ENCODE measurements around the gene GP1BB.
"Not testable (repeated sequence)": the region's sequence is repeated elsewhere in the genome, so short reads cannot be mapped to it uniquely, and the experiment has no call there.

GP1BB gene

DNA sequence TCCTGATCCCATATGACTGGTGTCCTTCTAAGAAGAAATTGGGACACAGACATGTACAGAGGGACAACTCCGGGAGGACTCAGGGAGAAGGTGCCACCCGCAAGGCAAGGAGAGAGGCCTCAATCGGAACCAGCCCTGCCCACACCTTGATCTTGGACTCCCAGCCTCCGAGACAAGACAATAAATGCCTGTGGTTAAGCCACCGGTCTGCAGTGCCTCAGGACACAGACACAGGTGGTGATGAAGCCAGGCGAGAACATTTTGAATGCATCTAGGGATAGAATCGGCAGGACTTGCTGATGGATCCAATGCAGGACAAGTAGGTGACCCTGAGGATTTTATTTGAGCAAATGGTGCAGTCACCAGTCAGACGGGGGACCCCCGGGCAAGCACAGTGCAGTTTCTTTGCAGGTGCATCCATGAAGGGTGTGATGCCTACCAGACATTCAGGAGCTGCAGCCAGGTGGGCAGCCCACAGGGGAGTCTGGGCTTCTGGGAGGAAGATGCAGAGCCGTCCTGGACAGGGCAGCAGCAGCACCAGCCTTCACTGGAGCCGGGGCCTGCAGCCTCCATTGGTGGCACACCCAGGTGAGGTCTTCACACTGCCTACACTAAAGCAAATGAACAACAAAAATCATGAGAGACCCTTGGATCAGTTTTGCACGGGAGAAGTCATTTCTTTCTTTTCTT is 29.2 kb upstream of the GP1BB start:
- no peak for DNase-seq

DNA sequence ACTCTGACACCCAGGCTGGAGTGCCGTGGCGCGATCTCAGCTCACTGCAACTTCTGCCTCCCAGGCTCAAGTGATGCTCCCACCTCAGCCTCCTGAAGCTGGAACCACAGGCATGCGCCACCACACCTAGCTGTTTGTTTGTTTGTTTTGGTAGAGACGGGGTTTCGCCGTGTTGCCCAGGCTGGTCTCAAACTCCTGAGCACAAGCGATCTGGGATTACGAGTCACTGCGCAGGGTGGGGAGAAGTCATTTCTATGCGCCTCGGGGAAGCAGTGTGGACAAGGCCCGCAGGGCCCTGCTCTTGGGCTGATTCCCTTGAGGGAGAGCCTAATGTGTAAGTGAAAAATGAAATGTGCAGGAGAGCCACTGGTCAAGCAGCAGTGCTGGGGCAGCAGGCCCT is 28.6 kb upstream of the GP1BB start:
- no peak for DNase-seq

- no peak for DNase-seq
Observed at GRCh38 chr22:19696504-19697276, 26.6 kb upstream of the GP1BB start.

DNA sequence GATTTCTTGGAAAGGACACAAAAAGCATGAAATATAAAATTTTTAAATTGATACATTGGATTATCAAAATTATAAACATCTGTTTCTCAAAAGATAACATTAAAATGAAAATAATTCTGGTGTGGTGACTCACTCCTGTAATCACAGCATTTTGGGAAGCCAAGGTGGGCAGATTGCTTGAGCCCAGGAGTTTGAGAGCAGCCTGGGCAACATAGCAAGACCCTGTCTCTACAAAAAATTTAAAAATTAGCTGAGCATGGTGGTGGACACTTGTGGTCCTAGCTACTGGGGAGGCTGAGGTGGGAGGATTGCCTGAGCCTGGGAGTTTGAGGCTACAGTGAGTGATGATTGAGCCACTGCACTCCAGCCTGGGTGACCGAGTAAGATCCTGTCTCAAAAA is 25.5 kb upstream of the GP1BB start:
- DNase-seq, result not testable (repeated sequence)

DNA sequence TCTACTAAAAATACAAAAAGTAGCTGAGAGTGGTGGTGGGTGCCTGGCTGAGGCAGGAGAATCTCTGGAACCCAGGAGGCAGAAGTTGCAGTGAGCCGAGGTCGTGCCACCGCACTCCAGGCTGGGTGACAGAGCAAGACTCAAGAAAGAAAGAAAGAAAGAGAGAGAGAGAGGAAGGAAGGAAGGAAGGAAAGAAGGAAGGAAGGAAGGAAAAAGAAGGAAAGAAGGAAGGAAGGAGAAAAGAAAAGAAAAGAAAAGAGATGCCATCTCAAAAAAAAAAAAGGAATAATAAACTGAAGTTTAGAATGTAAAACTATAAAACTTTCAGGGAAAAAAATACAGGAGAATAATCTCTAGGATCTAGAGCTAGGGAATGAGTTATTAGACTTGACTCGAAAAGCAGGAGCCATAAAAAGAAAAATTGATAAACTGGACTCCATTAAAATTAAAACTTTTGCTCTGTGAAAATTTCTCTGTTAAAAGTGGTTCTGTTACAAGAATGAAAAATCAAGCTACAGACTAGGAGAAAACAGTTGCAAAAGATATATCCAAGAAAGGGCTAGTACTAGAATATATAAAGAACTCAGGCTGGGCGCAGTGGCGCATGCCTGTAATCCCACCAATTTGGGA is 22.4 kb upstream of the GP1BB start:
- DNase-seq, result no peak

- no peak for DNase-seq
Observed at GRCh38 chr22:19701420-19702145, 21.8 kb upstream of the GP1BB start.

DNA sequence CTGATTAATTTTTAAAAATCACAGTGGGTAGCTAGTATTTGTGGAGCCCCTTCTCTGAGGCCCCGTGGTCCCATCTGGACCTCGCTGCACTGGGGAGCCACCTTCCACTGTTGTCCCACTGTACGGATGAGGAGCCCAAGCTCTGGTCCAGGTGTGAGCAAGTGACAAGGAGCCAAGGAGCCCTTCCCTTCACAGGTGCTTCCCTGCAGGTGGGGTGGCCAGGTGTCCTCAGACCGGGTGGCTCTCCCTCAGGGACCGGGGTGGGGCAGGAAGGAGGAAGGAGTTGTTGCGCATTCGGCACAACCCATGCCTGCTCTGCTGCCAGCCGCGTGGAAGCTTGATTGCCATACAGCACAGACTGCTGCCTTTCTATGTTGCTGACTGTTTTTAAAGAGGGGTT is 19.5 kb upstream of the GP1BB start:
- no peak for DNase-seq

DNA sequence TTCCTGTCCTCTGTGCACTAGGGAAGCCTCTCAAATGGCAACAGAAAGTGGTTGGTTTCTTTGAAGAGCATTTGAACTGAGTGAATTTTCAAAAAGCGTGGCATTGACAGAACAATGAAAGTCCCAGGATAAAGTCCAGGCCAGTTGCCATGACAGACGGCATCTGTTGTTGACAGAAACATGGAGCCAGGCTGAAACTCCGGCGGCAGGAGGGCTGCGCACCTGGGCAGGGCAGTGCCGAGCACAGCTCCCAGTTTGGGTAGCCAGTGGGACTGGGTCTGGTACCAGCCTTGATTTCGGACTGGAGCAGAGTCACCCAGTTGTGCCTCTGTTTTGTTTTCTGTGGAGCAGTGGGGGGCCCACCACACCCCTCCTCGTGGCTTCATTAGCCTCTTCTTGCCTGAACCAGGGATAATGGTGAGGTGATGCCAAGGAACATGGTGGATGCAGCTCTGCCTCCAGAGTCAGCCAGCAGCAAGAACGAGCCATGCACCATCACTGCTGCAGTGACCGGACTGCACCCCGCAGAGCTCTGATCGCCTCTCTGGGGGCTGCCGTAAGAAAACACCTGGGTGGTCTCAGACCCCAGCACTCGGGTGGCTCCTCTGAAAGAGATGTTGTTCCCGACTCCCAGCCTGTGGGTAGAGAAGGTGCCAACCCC is 18.9 kb upstream of the GP1BB start:
- no peak for DNase-seq

- DNase-seq, result no peak
Observed at GRCh38 chr22:19705181-19705934, 18.0 kb upstream of the GP1BB start.

GRCh38 chr22:19706661-19707151 is 16.6 kb upstream of the GP1BB start:
- no peak for DNase-seq

DNA sequence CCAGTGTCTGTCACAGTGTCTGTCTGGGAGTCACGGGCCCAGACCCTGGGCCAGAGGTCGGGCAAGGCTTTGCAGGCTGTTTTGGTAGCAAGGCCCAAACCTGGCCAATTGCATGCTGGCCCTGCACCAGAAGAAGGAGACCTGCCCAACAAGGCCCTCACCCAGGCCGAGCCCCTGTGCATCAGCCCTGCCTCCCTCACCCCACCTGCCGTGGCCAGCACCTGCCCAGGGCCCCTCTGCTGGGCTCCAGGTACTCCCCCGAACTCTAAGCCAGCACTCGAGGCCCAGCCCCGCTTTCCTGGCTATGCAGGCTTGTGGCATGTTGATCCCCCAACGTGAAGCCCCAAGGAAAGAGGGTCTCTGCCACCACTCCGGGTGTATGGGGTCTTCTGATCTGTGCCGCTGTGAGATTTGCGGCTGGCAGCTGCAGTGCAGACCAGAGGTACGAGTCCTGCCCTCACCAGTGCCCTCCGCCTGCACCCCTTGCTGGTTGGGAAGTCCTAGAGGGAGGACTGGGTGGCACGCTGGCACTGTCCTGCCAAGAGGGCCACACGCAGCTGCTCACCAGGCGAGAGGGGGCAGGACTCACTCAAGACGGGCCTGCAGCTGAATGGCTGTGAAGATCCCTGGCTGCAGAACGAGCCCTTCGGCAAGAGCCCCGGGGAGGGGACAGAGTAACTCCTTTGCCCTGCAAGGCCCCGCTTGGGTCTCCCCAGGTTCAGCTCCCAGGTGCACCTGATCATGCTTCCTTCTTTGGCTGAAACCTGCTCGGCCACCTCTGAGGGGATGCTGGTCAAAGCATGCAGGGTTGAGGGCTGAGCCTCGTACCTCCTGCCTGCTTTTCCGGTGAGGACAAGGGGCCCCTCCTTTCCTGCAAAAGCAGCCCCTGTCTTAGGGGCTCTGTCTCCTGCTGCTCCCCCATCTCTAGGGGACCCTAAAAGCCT is 15.7 kb upstream of the GP1BB start:
- no peak for DNase-seq

DNA sequence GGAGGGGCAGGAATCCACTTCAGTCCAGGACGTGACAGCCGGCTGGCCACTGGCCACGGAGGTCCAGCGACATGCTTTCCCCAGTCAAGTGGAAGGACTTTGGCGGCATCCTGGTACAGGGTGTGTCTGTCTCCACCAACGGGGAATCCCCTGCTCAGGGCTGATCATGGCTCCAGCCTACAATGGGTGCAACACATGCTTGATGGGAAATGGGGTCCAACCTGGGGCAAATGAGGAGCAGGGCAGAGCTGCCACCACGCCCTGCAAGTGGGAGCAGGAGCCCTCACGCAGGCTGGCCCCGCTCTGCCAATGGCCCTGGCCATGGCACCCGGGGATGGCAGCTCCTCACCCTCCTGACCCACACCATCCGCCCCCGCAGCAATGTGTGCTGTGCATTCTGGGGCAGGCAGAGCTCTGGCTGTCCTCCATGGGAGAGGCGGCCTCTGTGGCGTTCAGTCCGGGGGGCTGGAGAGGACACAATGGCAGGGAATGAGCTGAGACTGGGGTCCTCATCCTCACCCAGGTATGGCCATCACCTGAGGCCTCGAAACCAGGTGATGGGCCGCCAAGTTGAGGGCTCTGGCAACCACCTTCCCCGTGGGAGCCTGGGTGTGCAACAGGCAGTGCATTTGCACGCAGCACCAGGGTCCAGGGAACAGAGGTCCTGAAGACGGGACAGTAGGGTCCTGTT is 14.9 kb upstream of the GP1BB start:
- no peak for DNase-seq

- DNase-seq, result no peak
Observed at GRCh38 chr22:19709063-19709769, 14.1 kb upstream of the GP1BB start.

DNA sequence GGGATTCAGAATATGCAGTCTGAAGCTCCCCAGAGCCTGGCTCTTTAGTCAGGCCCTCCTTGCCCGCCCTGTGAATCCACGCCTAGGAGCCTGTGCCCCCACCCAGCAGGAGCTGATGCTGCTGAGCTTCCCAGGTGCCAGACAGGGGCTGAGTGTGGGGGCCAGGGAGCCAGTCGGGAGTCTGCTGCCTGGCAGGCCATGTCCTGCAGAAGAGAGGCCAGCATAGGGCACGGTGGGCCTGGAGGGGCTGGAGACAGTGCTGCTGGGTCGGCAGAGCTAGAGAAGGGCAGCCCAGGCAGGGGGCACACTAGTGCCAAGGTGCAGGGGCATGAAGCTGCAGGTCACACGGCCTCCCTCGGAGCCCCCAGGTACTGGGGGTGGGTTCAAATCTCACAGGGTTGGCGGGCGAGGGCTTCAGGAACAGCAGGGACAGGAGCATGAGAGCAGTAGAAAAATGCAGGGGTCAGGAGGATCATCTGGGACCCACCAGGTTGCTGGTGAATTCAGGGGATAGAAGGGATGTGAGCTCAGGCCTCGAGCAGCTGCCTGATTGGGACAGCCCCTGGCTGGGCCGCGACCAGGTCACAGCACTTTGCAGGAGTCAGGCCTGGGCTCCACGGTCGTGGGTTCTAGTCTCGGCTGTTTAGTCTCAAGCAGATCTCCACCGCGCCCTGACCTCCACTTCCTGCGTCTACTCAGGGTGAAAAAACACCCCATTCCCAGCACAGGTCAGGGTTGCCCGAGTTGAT is 13.1 kb upstream of the GP1BB start:
- no peak for DNase-seq

GRCh38 chr22:19710769-19711106 is 12.6 kb upstream of the GP1BB start:
- no peak for DNase-seq

GRCh38 chr22:19713245-19713644 is 10.1 kb upstream of the GP1BB start:
- no peak for DNase-seq

GRCh38 chr22:19713650-19714311 is 9.6 kb upstream of the GP1BB start:
- no peak for DNase-seq
